ENCODE results near the gene RGS12. TPM values are rescaled to one million over a fixed set of nuclear protein-coding genes. Genes with fewer than 3 reads are reported as not detected.

RGS12 gene
- total RNA-seq, 1 donor from 2014 or later: 10.6 TPM

- Mint-ChIP-seq H3K36me3 (ENCODE audit: low read depth) (peaks cover 2% of the 10 kb centered on the region), H3K4me3 (peak overlapping the region; percentile 86), H3K9me3 (no peaks in the 10 kb centered on the region), H3K27me3 (peaks cover 15% of the 10 kb centered on the region), H3K27ac (peak overlapping the region; percentile 51), H3K4me1 (peaks cover 14% of the 10 kb centered on the region)
- ChIA-PET CTCF (no interaction called here), POLR2A (interaction anchor here (0.7 to 1.2 kb wide), 3 partner anchors 13 to 96 kb away, joined by 3 to 6 read pairs (median 4); no protein-coding TSS in a partner anchor)
- TF ChIP-seq CTCF (IDR thresholded peaks at IDR 0.05): no peak
- peak; percentile 7 for ATAC-seq (ENCODE audit: low read depth)
- no peak for DNase-seq
- intact Hi-C loops (cut with micrococcal nuclease): loop anchor here (1.0 to 10.0 kb wide), 5 partner anchors 10 to 807 kb away; partner anchors contain the start of genes HTT and HTT-AS
Measured at GRCh38 chr4:3291969-3292570, 751 bp upstream of the RGS12 start.

GRCh38 chr4:3293401-3294391 is 875 bp downstream of the RGS12 start:
- CTCF ChIA-PET: no interaction called here
- TF ChIP-seq CTCF (IDR thresholded peaks at IDR 0.05): no peak
- peak; percentile 34 for DNase-seq
- Mint-ChIP-seq H3K9me3 (no peaks in the 10 kb centered on the region), H3K27ac (no peak overlapping the region), H3K4me1 (peaks cover 14% of the 10 kb centered on the region), H3K27me3 (peaks cover 15% of the 10 kb centered on the region), H3K4me3 (peak overlapping the region; percentile 76), H3K36me3 (ENCODE audit: low read depth) (peaks cover 2% of the 10 kb centered on the region)
- no peak for ATAC-seq (ENCODE audit: low read depth)
- intact Hi-C loops (cut with micrococcal nuclease): loop anchor here (2.0 to 10.0 kb wide), 3 partner anchors 249 to 809 kb away; no protein-coding TSS in a partner anchor
- POLR2A ChIA-PET: interaction anchor here (1.0 kb wide), 1 partner anchor 36 kb away, joined by 3 read pairs; no protein-coding TSS in a partner anchor

GRCh38 chr4:3294401-3295241 is 1.8 kb downstream of the RGS12 start:
- H3K4me1 Mint-ChIP-seq: peaks cover 14% of the 10 kb centered on the region
- peaks cover 2% of the 10 kb centered on the region for H3K36me3 Mint-ChIP-seq (ENCODE audit: low read depth)
- ATAC-seq (ENCODE audit: low read depth) (no peak), DNase-seq (no peak)
- ChIA-PET POLR2A (no interaction called here), CTCF (interaction anchor here (1.4 kb wide), 1 partner anchor 51 kb away, joined by 3 read pairs; no protein-coding TSS in a partner anchor)
- H3K27ac Mint-ChIP-seq: no peak overlapping the region
- no peak overlapping the region for H3K4me3 Mint-ChIP-seq
- intact Hi-C loops (cut with micrococcal nuclease): loop anchor here (10.0 kb wide), 2 partner anchors 250 to 810 kb away; no protein-coding TSS in a partner anchor
- TF ChIP-seq CTCF (IDR thresholded peaks at IDR 0.05): no peak
- peaks cover 11% of the 10 kb centered on the region for H3K27me3 Mint-ChIP-seq
- no peaks in the 10 kb centered on the region for H3K9me3 Mint-ChIP-seq

GRCh38 chr4:3295837-3296624 is 3.2 kb downstream of the RGS12 start:
- no peak overlapping the region for H3K4me3 Mint-ChIP-seq
- peaks cover 2% of the 10 kb centered on the region for H3K36me3 Mint-ChIP-seq (ENCODE audit: low read depth)
- intact Hi-C loops (cut with micrococcal nuclease): loop anchor here (10.0 kb wide), 2 partner anchors 251 to 811 kb away; no protein-coding TSS in a partner anchor
- H3K4me1 Mint-ChIP-seq: peaks cover 14% of the 10 kb centered on the region
- no peak overlapping the region for H3K27ac Mint-ChIP-seq
- ATAC-seq (ENCODE audit: low read depth) (no peak), DNase-seq (no peak)
- no peaks in the 10 kb centered on the region for H3K9me3 Mint-ChIP-seq
- H3K27me3 Mint-ChIP-seq: peaks cover 5% of the 10 kb centered on the region
- ChIA-PET CTCF (interaction anchor here (1.4 kb wide), 1 partner anchor 50 kb away, joined by 3 read pairs; no protein-coding TSS in a partner anchor), POLR2A (interaction anchor here (0.5 to 1.4 kb wide), 2 partner anchors 10 to 22 kb away, joined by 3 read pairs; no protein-coding TSS in a partner anchor)
- TF ChIP-seq CTCF (IDR thresholded peaks at IDR 0.05): no peak

All from activated B cell treated with CpG ODN at 0.5 μM for 24 hours (primary cell).